PC-9 (cell line): ENCODE data around the gene FLNB. TPM values are rescaled to one million over a fixed set of nuclear protein-coding genes. Genes with fewer than 3 reads are reported as not detected.

ENCODE experiments used
- BruUV-seq: library from RNA; stranded (reverse); fragments of 400-500 nt; replicated peaks from 2 replicates; lab custom pipeline; 2021; lab: Mats Ljungman, UMichigan
- CTCF ChIA-PET: fragments of 300-600 bp; sonication (Branson Sonifier 250); formaldehyde crosslinking; loops from one replicate; lab custom pipeline; 2022; ENCODE audit warnings: antibody characterized with exemption; lab: Charles Lee
- POLR2A ChIA-PET: fragments of 300-600 bp; sonication (Branson Sonifier 250); formaldehyde crosslinking; loops from one replicate; lab custom pipeline; 2022; ENCODE audit warnings: antibody characterized with exemption; ENCODE audit not compliant: unreplicated experiment; lab: Charles Lee
- DNase-seq, 2 experiments: peaks; one replicate each; pipeline versions ENCODE4 v3.0.0 to v3.0.0-alpha.2; 2015 to 2022; ENCODE audit warnings: mixed read lengths in 1 of 2
- H2AFZ ChIP-seq: fragments of 200-600 bp; sonication (generic); 2 replicates; pipeline ENCODE4 v1.8.1; 2017; ENCODE audit warnings: antibody characterized with exemption
- H3F3A ChIP-seq: fragments of 200-600 bp; sonication (generic); 2 replicates; pipeline ENCODE4 v1.8.1; 2017; ENCODE audit warnings: antibody characterized with exemption, mild to moderate bottlenecking, low read depth; ENCODE audit not compliant: insufficient read depth
- H3K27ac ChIP-seq: fragments of 200-600 bp; sonication (generic); 2 replicates; pipeline ENCODE4 v1.6.1; 2016; ENCODE audit warnings: mixed run types
- H3K27me3 ChIP-seq: fragments of 200-600 bp; sonication (generic); 2 replicates; pipeline ENCODE4 v1.6.1; 2016; ENCODE audit warnings: low read depth, mixed run types; ENCODE audit not compliant: insufficient read depth
- H3K36me3 ChIP-seq: fragments of 200-600 bp; sonication (generic); 2 replicates; pipeline ENCODE4 v1.6.1; 2016; ENCODE audit warnings: low read depth, mixed run types
- H3K4me1 ChIP-seq: fragments of 200-600 bp; sonication (generic); replicated peaks from 2 replicates; pipeline ENCODE4 v1.6.1; 2016; ENCODE audit warnings: mixed run types; ENCODE audit not compliant: insufficient read depth
- H3K4me2 ChIP-seq: fragments of 200-600 bp; sonication (generic); 2 replicates; pipeline ENCODE4 v1.6.1; 2017; ENCODE audit warnings: mixed run types
- H3K4me3 ChIP-seq: fragments of 200-600 bp; sonication (generic); 2 replicates; pipeline ENCODE4 v1.6.1; 2016; ENCODE audit warnings: mixed run types
- H3K79me2 ChIP-seq: fragments of 200-600 bp; sonication (generic); 2 replicates; pipeline ENCODE4 v1.6.1; 2017; ENCODE audit warnings: low read depth, mixed run types
- H3K9me2 ChIP-seq: fragments of 200-600 bp; sonication (generic); 2 replicates; pipeline ENCODE4 v1.8.1; 2017; ENCODE audit warnings: mild to moderate bottlenecking; ENCODE audit not compliant: insufficient read depth
- H3K9me3 ChIP-seq: fragments of 200-600 bp; sonication (generic); 2 replicates; pipeline ENCODE4 v1.8.1; 2016; ENCODE audit warnings: low read depth; ENCODE audit not compliant: insufficient read depth
- H4K20me1 ChIP-seq: fragments of 200-600 bp; sonication (generic); 2 replicates; pipeline ENCODE4 v1.8.1; 2017; ENCODE audit not compliant: insufficient read depth
- CTCF ChIP-seq: fragments of 200-600 bp; sonication (generic); conservative IDR thresholded peaks from 2 replicates; pipeline ENCODE4 v1.6.1; 2017; ENCODE audit warnings: mixed run types, antibody characterized with exemption, mild to moderate bottlenecking, moderate library complexity
- EZH2 ChIP-seq: fragments of 200-600 bp; sonication (generic); IDR thresholded peaks from 2 replicates; pipeline ENCODE4 v1.8.0; 2017; ENCODE audit warnings: antibody characterized with exemption, low read depth
- intact Hi-C: fragments of 100-400 bp; cut with micrococcal nuclease; formaldehyde crosslinking; loops from one replicate; pipeline ENCODE4 v1.10.0; 2022; ENCODE audit not compliant: unreplicated experiment
- total RNA-seq: library from RNA; stranded (reverse); gene quantifications from 2 replicates; pipeline ENCODE4 v1.2.3, GENCODE V29; 2021

Gene FLNB
- total RNA-seq, 1 experiment from 2014 or later, result 349 TPM

- Histone ChIP-seq H3K4me2 (no peak overlapping the region), H3F3A (peaks cover 44% of the 10 kb centered on the region), H3K9me3 (no peaks in the 10 kb centered on the region), H3K4me1 (peaks cover 63% of the 10 kb centered on the region), H4K20me1 (peaks cover 91% of the 10 kb centered on the region), H3K36me3 (no peaks in the 10 kb centered on the region), H3K27me3 (no peaks in the 10 kb centered on the region), H2AFZ (no peak overlapping the region), H3K79me2 (peaks cover 100% of the 10 kb centered on the region), H3K27ac (no peak overlapping the region), H3K9me2 (no peaks in the 10 kb centered on the region), H3K4me3 (no peak overlapping the region)
- no peak for TF ChIP-seq EZH2
- TF ChIP-seq CTCF, result no peak
- DNase-seq, result no peak
- ChIA-PET CTCF (no interaction called here), POLR2A (interaction anchor here (0.6 kb wide), 1 partner anchor 21 kb away, joined by 3 read pairs; no protein-coding TSS in a partner anchor)
- BruUV-seq, result no TSS peak
- intact Hi-C loops, result loop anchor here (2.0 kb wide), 1 partner anchor 15 kb away; no protein-coding TSS in a partner anchor
These were observed 29.1 kb downstream of the FLNB start for GRCh38 chr3:58037141-58037910.

GRCh38 chr3:58038675-58039292 is 30.6 kb downstream of the FLNB start:
- peaks cover 52% of the 10 kb centered on the region for H3F3A ChIP-seq
- no peak for DNase-seq
- no peak overlapping the region for H3K27ac ChIP-seq
- no peak overlapping the region for H2AFZ ChIP-seq
- H3K4me3 ChIP-seq, result no peak overlapping the region
- H3K9me3 ChIP-seq, result no peaks in the 10 kb centered on the region
- POLR2A ChIA-PET, result interaction anchor here (0.6 kb wide), 1 partner anchor 66 kb away, joined by 4 read pairs; no protein-coding TSS in a partner anchor
- no peak overlapping the region for H3K4me2 ChIP-seq
- no peaks in the 10 kb centered on the region for H3K27me3 ChIP-seq
- H3K79me2 ChIP-seq, result peaks cover 100% of the 10 kb centered on the region
- CTCF ChIA-PET, result interaction anchor here (0.6 to 0.7 kb wide), 3 partner anchors 10 to 261 kb away, joined by 3 to 14 read pairs (median 9); no protein-coding TSS in a partner anchor
- BruUV-seq, result no TSS peak
- H3K4me1 ChIP-seq, result peaks cover 78% of the 10 kb centered on the region
- peaks cover 91% of the 10 kb centered on the region for H4K20me1 ChIP-seq
- no peaks in the 10 kb centered on the region for H3K9me2 ChIP-seq
- intact Hi-C loops, result no loop called here
- H3K36me3 ChIP-seq, result no peaks in the 10 kb centered on the region
- no peak for TF ChIP-seq EZH2
- TF ChIP-seq CTCF, result no peak

- ChIA-PET POLR2A (no interaction called here), CTCF (no interaction called here)
- Histone ChIP-seq H3K27ac (peak overlapping the region; percentile 49), H3K4me2 (peak overlapping the region; percentile 50), H4K20me1 (peaks cover 85% of the 10 kb centered on the region), H3K36me3 (no peaks in the 10 kb centered on the region), H3F3A (peaks cover 58% of the 10 kb centered on the region), H3K4me1 (peaks cover 82% of the 10 kb centered on the region), H3K9me2 (no peaks in the 10 kb centered on the region), H3K9me3 (no peaks in the 10 kb centered on the region), H3K79me2 (peaks cover 100% of the 10 kb centered on the region), H2AFZ (no peak overlapping the region), H3K4me3 (no peak overlapping the region), H3K27me3 (no peaks in the 10 kb centered on the region)
- TF ChIP-seq CTCF (no peak), EZH2 (no peak)
- BruUV-seq, result no TSS peak
- no peak for DNase-seq
- intact Hi-C loops, result no loop called here
These were observed 31.4 kb downstream of the FLNB start for GRCh38 chr3:58039601-58040000.
